ENCODE measurements around the gene PCGF2.

- no peak for TF ChIP-seq POLR2A (IDR thresholded peaks at IDR 0.05)
- TF ChIP-seq CTCF (IDR thresholded peaks at IDR 0.05): no peak
Measured at GRCh38 chr17:38709104-38709820, 38.9 kb downstream of the PCGF2 start.
